Activated CD4-positive, alpha-beta memory T cell treated with anti-CD3 and anti-CD28 coated beads for 36 hours (primary cell): Measurements from ENCODE around the gene MS4A15. TPM values are rescaled to one million over a fixed set of nuclear protein-coding genes. Genes with fewer than 3 reads are reported as not detected.

Source experiments
- CTCF ChIA-PET: fragments of 350-600 bp; sonication (Branson Sonifier 250); formaldehyde crosslinking; loops from one replicate; lab custom pipeline; 2021; ENCODE audit warnings: antibody characterized with exemption, inconsistent platforms; lab: Charles Lee
- POLR2A ChIA-PET: fragments of 350-600 bp; sonication (Branson Sonifier 250); formaldehyde crosslinking; loops from one replicate; lab custom pipeline; 2021; ENCODE audit warnings: antibody characterized with exemption; lab: Charles Lee
- DNase-seq: peaks from one replicate; pipeline ENCODE4 v3.0.0-alpha.2; 2020
- H3K27ac Mint-ChIP-seq: one replicate; pipeline ENCODE4 v1.8.0; 2021; ENCODE audit warnings: mixed read lengths
- H3K27me3 Mint-ChIP-seq: one replicate; pipeline ENCODE4 v1.8.0; 2021; ENCODE audit warnings: mixed read lengths
- H3K36me3 Mint-ChIP-seq: one replicate; pipeline ENCODE4 v1.8.0; 2021; ENCODE audit warnings: mixed read lengths
- H3K4me1 Mint-ChIP-seq: one replicate; pipeline ENCODE4 v1.8.0; 2021; ENCODE audit warnings: low read depth, mixed read lengths
- H3K4me3 Mint-ChIP-seq: one replicate; pipeline ENCODE4 v1.8.0; 2021; ENCODE audit warnings: mild to moderate bottlenecking, mixed read lengths
- H3K9me3 Mint-ChIP-seq: one replicate; pipeline ENCODE4 v1.8.0; 2021; ENCODE audit warnings: mixed read lengths
- intact Hi-C: fragments of 100-400 bp; cut with micrococcal nuclease; formaldehyde crosslinking; loops from one replicate; pipeline ENCODE4 v1.15.1; 2023
- total RNA-seq, 2 experiments: library from RNA; stranded (reverse); gene quantifications; one replicate each; pipeline ENCODE4 v1.2.3, GENCODE V29; 2021

Gene MS4A15
- total RNA-seq, 2 experiments from 2014 or later: not detected

- Mint-ChIP-seq H3K9me3 (no peaks in the 10 kb centered on the region), H3K36me3 (no peaks in the 10 kb centered on the region), H3K27me3 (no peaks in the 10 kb centered on the region), H3K4me3 (no peak overlapping the region), H3K27ac (no peak overlapping the region), H3K4me1 (no peaks in the 10 kb centered on the region)
- CTCF ChIA-PET: interaction anchor here (1.0 kb wide), 1 partner anchor 604 kb away, joined by 3 read pairs; no protein-coding TSS in a partner anchor
- POLR2A ChIA-PET: no interaction called here
- no peak for DNase-seq
- intact Hi-C loops: no loop called here
Observed at GRCh38 chr11:60781286-60781980, 24.8 kb downstream of the MS4A15 start.

DNA sequence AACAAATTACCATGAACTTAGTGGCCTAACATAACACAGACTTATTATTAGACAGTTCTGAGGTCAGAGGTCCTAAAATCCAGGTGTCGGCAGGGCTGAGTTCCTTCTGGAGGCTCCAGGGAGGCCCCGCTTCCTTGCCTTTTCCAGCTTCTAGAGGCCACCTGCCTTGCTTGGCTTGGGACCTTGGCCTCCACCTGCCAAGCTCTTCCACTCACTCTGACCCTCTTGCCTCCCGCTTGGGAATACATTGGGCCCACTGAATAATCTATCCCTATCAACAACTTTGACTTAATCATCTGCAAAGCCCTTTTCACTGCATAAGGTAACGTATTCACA, 25.3 kb downstream of the MS4A15 start:
- CTCF ChIA-PET: interaction anchor here (1.0 kb wide), 1 partner anchor 604 kb away, joined by 3 read pairs; no protein-coding TSS in a partner anchor

DNA sequence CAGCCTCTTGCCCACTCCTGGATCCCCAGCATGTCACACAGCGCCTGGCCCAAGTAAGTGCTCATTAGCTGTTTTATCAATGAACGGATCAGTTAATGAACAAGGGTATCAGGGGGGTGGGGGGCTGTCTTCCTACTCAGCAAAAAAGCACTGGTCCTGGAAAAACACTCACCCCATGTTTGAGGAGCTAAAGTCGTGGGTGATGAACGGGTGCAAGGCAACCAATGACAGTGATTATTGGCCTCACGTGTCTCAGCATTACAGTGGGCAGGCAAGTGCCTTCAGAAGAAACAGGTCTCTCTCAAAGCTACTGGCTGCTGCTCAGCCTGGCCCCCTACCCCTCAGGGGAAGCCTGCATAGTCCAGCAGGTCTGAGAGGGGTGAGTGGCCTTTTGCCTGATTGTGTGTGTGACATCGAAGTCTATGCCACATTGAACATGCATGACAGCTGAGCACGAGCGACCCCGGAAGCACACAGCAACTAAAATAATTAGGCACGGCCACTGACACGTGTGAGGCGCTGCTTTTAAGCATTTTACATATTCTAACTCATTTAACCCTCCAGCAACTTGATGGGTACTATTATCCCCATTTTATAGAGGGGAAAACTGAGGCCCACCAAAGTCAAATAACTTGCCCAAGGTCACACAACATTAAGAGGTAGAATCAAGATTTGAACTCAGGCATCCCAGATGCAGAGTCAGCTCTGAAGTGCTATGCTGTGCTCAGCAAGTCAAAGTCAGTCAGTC, 25.9 kb downstream of the MS4A15 start:
- CTCF ChIA-PET: interaction anchor here (1.0 kb wide), 1 partner anchor 603 kb away, joined by 3 read pairs; no protein-coding TSS in a partner anchor
- Mint-ChIP-seq H3K4me3 (no peak overlapping the region), H3K4me1 (no peaks in the 10 kb centered on the region), H3K27ac (no peak overlapping the region), H3K27me3 (no peaks in the 10 kb centered on the region), H3K36me3 (no peaks in the 10 kb centered on the region), H3K9me3 (no peaks in the 10 kb centered on the region)
- POLR2A ChIA-PET: no interaction called here
- DNase-seq: no peak
- intact Hi-C loops: no loop called here

More for the DNA sequence above, 25.3 kb downstream of the MS4A15 start:
- no peaks in the 10 kb centered on the region for H3K27me3 Mint-ChIP-seq
- H3K9me3 Mint-ChIP-seq: no peaks in the 10 kb centered on the region
- DNase-seq: no peak
- H3K4me3 Mint-ChIP-seq: no peak overlapping the region
- intact Hi-C loops: no loop called here
- no peaks in the 10 kb centered on the region for H3K36me3 Mint-ChIP-seq
- no peak overlapping the region for H3K27ac Mint-ChIP-seq
- POLR2A ChIA-PET: no interaction called here
- no peaks in the 10 kb centered on the region for H3K4me1 Mint-ChIP-seq

- Mint-ChIP-seq H3K9me3 (no peaks in the 10 kb centered on the region), H3K36me3 (no peaks in the 10 kb centered on the region), H3K4me3 (no peak overlapping the region), H3K27me3 (no peaks in the 10 kb centered on the region), H3K27ac (no peak overlapping the region), H3K4me1 (no peaks in the 10 kb centered on the region)
- DNase-seq: no peak
- ChIA-PET POLR2A (no interaction called here), CTCF (interaction anchor here (1.1 kb wide), 1 partner anchor 8 kb away, joined by 3 read pairs; no protein-coding TSS in a partner anchor)
- intact Hi-C loops: no loop called here
Observed at GRCh38 chr11:60783141-60783484, 26.4 kb downstream of the MS4A15 start.

- no peaks in the 10 kb centered on the region for H3K9me3 Mint-ChIP-seq
- no peak overlapping the region for H3K4me3 Mint-ChIP-seq
- H3K4me1 Mint-ChIP-seq: no peaks in the 10 kb centered on the region
- POLR2A ChIA-PET: no interaction called here
- no peaks in the 10 kb centered on the region for H3K36me3 Mint-ChIP-seq
- DNase-seq: no peak
- no peak overlapping the region for H3K27ac Mint-ChIP-seq
- no peaks in the 10 kb centered on the region for H3K27me3 Mint-ChIP-seq
- CTCF ChIA-PET: interaction anchor here (1.1 kb wide), 1 partner anchor 8 kb away, joined by 3 read pairs; no protein-coding TSS in a partner anchor
- intact Hi-C loops: no loop called here
Observed at GRCh38 chr11:60783911-60784310, 27.2 kb downstream of the MS4A15 start.

DNA sequence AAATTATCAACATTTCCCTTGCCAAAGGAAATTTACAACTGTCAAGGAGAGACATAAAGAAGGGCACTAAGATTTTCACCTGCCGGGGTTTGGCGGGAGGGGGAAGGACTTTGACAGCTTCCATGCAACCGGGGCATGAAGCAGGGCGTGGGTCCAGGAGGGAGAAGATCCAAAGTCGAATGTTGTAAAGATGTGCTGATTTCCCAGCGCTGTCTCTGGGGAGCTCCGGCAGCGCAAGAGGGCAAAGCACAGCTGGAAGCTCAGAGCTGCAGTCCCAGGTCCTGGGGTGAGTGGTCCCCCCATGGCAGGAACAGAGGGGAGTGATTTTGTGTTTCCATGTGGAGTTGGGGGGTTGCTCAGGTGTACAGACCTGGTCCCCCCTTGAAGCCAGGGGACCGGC, 28.5 kb downstream of the MS4A15 start, which contains the start of gene MS4A10:
TSS of gene MS4A10 (plus strand) at position 198 of the 400 bp plus-strand sequence. CDS start 5,003 bp downstream, outside the sequence.
- intact Hi-C loops: no loop called here
- ChIA-PET POLR2A (no interaction called here), CTCF (interaction anchor here (0.6 to 1.4 kb wide), 2 partner anchors 9 to 15 kb away, joined by 3 to 4 read pairs; no protein-coding TSS in a partner anchor)
- Mint-ChIP-seq H3K27me3 (no peaks in the 10 kb centered on the region), H3K4me1 (no peaks in the 10 kb centered on the region), H3K9me3 (no peaks in the 10 kb centered on the region), H3K36me3 (no peaks in the 10 kb centered on the region), H3K27ac (no peak within 1 kb of the TSS), H3K4me3 (no peak within 1 kb of the TSS)
- no peak for DNase-seq

DNA sequence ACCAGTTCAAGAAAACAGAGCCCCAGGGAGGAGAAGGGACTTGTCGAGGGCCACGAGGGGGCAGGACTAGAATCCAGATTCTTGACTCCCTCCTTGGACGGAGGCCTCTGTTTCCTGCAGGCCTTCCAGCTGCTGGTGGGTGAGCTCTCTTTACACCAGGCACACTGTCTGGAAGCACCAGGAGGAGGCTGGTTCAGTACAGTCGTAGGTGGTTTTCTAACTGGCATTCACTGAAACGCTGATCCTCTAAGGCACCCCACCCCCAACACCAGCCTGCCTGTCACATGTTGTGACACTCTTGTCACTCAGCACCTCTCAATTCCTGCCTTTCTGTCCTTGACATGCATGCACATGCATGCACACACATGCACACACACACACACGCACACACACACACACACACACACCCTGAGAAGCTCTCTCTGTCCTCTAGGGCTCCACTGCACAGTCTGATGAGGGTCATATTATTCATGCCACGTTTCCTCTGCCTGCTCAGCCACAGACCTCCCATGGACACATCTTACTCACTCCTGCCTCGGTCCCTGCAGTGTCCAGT, 29.2 kb downstream of the MS4A15 start:
- no peaks in the 10 kb centered on the region for H3K4me1 Mint-ChIP-seq
- no peaks in the 10 kb centered on the region for H3K27me3 Mint-ChIP-seq
- no peaks in the 10 kb centered on the region for H3K36me3 Mint-ChIP-seq
- DNase-seq: no peak
- no peaks in the 10 kb centered on the region for H3K9me3 Mint-ChIP-seq
- H3K27ac Mint-ChIP-seq: no peak overlapping the region
- intact Hi-C loops: no loop called here
- POLR2A ChIA-PET: no interaction called here
- CTCF ChIA-PET: interaction anchor here (1.1 to 1.4 kb wide), 2 partner anchors 10 kb away, joined by 3 to 4 read pairs; no protein-coding TSS in a partner anchor
- H3K4me3 Mint-ChIP-seq: no peak overlapping the region

GRCh38 chr11:60786811-60787567, 30.3 kb downstream of the MS4A15 start:
- intact Hi-C loops: no loop called here
- CTCF ChIA-PET: interaction anchor here (1.1 kb wide), 1 partner anchor 11 kb away, joined by 3 read pairs; no protein-coding TSS in a partner anchor

GRCh38 chr11:60788401-60789125, 31.9 kb downstream of the MS4A15 start:
- no peak for DNase-seq
- Mint-ChIP-seq H3K9me3 (no peaks in the 10 kb centered on the region), H3K4me1 (no peaks in the 10 kb centered on the region), H3K4me3 (no peak overlapping the region), H3K27ac (no peak overlapping the region), H3K27me3 (no peaks in the 10 kb centered on the region), H3K36me3 (no peaks in the 10 kb centered on the region)
- ChIA-PET CTCF (interaction anchor here (1.1 kb wide), 1 partner anchor 13 kb away, joined by 3 read pairs; no protein-coding TSS in a partner anchor), POLR2A (no interaction called here)
- intact Hi-C loops: no loop called here

More at GRCh38 chr11:60786811-60787567, 30.3 kb downstream of the MS4A15 start:
- no peaks in the 10 kb centered on the region for H3K27me3 Mint-ChIP-seq
- H3K9me3 Mint-ChIP-seq: no peaks in the 10 kb centered on the region
- no peak overlapping the region for H3K27ac Mint-ChIP-seq
- H3K4me1 Mint-ChIP-seq: no peaks in the 10 kb centered on the region
- no peak overlapping the region for H3K4me3 Mint-ChIP-seq
- POLR2A ChIA-PET: no interaction called here
- H3K36me3 Mint-ChIP-seq: no peaks in the 10 kb centered on the region
- no peak for DNase-seq

- Mint-ChIP-seq H3K27me3 (no peaks in the 10 kb centered on the region), H3K9me3 (no peaks in the 10 kb centered on the region), H3K36me3 (no peaks in the 10 kb centered on the region), H3K27ac (no peak overlapping the region), H3K4me3 (no peak overlapping the region), H3K4me1 (no peaks in the 10 kb centered on the region)
- intact Hi-C loops: no loop called here
- no peak for DNase-seq
- ChIA-PET POLR2A (no interaction called here), CTCF (interaction anchor here (0.7 kb wide), 1 partner anchor 37 kb away, joined by 4 read pairs; no protein-coding TSS in a partner anchor)
Observed at GRCh38 chr11:60790726-60791125, 34.1 kb downstream of the MS4A15 start.
